Measurements from ENCODE around the gene FAM72B.
"Not testable (repeated sequence)": the region's sequence is repeated elsewhere in the genome, so short reads cannot be mapped to it uniquely, and the experiment has no call there.

FAM72B gene

DNA sequence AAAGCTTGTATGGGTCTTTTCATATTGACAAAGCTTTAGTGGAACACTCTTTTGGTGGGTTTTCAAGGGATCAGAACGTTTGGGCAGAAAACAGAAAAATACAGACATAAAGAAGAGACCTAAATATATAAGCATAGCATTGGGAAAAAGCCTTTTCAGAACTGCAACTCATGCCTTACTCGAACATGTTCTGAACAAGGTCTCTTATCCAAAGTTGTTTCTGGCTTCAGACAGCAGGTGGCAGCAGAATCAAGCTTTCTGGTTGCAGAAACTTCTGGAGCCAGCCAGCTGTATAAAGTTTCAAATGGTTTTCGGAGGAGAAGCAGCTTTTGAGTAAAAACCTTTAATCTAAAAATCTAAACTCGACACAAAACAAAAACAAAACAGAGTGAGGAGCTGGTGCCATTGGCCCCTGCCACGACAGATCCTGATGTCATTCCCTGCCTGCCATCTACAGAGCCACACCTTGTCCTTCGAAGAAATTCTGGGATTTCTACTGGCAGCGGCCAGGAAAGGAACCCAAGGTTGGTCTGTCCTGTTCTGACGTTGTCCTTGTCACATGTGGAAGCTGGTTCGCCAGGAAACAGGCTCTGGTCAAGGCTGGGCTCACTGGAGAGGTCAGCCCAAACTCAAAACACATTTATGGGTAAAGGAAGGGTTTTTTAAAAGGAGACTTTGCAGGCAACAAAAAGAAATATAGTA is 35.5 kb downstream of the FAM72B start:
- not testable (repeated sequence) for DNase-seq

DNA sequence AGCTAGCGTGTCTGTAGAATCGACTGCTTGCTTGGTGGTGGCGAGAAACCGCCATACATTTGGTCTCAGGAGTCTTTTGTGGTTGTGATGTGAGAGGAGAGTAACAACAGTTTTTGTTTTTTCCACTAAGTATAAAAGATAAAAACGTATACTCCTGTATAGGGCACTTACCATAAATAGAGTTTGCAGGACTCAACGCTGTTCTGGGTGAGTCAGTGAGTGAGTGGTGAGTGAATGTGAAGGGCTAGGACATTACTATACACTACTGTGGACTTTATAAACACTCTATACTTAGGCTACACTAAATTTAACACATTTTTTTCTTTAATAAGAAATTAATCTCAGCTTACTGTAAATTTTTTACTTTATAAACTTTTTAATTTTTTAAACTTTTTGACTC is 43.7 kb downstream of the FAM72B start:
- not testable (repeated sequence) for DNase-seq

- DNase-seq: not testable (repeated sequence)
Measured at GRCh38 chr1:121131494-121131893, 52.6 kb downstream of the FAM72B start.

- not testable (repeated sequence) for DNase-seq
Measured at GRCh38 chr1:121118480-121118824, 65.7 kb downstream of the FAM72B start.
